ENCODE data around the gene PHACTR1. TPM values are rescaled to one million over a fixed set of nuclear protein-coding genes. Genes with fewer than 3 reads are reported as not detected.

PHACTR1 gene
- total RNA-seq, 4 donors from 2014 or later, result 2.0 to 8.3 (median 4.5) TPM

GRCh38 chr6:13273931-13274706, 557.6 kb downstream of the PHACTR1 start:
- Histone ChIP-seq H3K4me1 (no peaks in the 10 kb centered on the region), H3K36me3 (no peaks in the 10 kb centered on the region), H3K27ac (no peak overlapping the region), H3K27me3 (no peaks in the 10 kb centered on the region), H3K9me3 (no peaks in the 10 kb centered on the region), H3K4me3 (no peak overlapping the region)
- TF ChIP-seq POLR2A (IDR thresholded peaks at IDR 0.05), result no peak
- no peak for TF ChIP-seq CTCF (IDR thresholded peaks at IDR 0.05)
- no peak for DNase-seq
- intact Hi-C loops (cut with DNase I; ENCODE audit: low total_unique reads), result no loop called here

- H3K9me3 ChIP-seq, result no peaks in the 10 kb centered on the region
- no peak overlapping the region for H3K27ac ChIP-seq
- no peaks in the 10 kb centered on the region for H3K36me3 ChIP-seq
- no peak overlapping the region for H3K4me3 ChIP-seq
- intact Hi-C loops (cut with DNase I; ENCODE audit: low total_unique reads), result no loop called here
- TF ChIP-seq CTCF (IDR thresholded peaks at IDR 0.05) (no peak), POLR2A (IDR thresholded peaks at IDR 0.05) (no peak)
- no peaks in the 10 kb centered on the region for H3K4me1 ChIP-seq
- H3K27me3 ChIP-seq, result no peaks in the 10 kb centered on the region
- no peak for DNase-seq
These were observed 558.3 kb downstream of the PHACTR1 start for GRCh38 chr6:13274707-13275434.

- H3K9me3 ChIP-seq, result no peaks in the 10 kb centered on the region
- intact Hi-C loops (cut with DNase I; ENCODE audit: low total_unique reads), result no loop called here
- H3K4me3 ChIP-seq, result no peak overlapping the region
- no peaks in the 10 kb centered on the region for H3K4me1 ChIP-seq
- TF ChIP-seq POLR2A (IDR thresholded peaks at IDR 0.05) (no peak), CTCF (IDR thresholded peaks at IDR 0.05) (no peak)
- no peak for DNase-seq
- no peak overlapping the region for H3K27ac ChIP-seq
- no peaks in the 10 kb centered on the region for H3K27me3 ChIP-seq
- no peaks in the 10 kb centered on the region for H3K36me3 ChIP-seq
These were observed 558.9 kb downstream of the PHACTR1 start for GRCh38 chr6:13275435-13275989.

GRCh38 chr6:13277231-13277630, 560.7 kb downstream of the PHACTR1 start:
- DNase-seq, result no peak
- Histone ChIP-seq H3K27ac (no peak overlapping the region), H3K4me3 (no peak overlapping the region), H3K4me1 (no peaks in the 10 kb centered on the region), H3K36me3 (no peaks in the 10 kb centered on the region), H3K27me3 (no peaks in the 10 kb centered on the region), H3K9me3 (no peaks in the 10 kb centered on the region)
- no peak for TF ChIP-seq POLR2A (IDR thresholded peaks at IDR 0.05)
- no peak for TF ChIP-seq CTCF (IDR thresholded peaks at IDR 0.05)
- intact Hi-C loops (cut with DNase I; ENCODE audit: low total_unique reads), result no loop called here

- Histone ChIP-seq H3K27ac (no peak overlapping the region), H3K36me3 (no peaks in the 10 kb centered on the region), H3K27me3 (no peaks in the 10 kb centered on the region), H3K9me3 (no peaks in the 10 kb centered on the region), H3K4me1 (no peaks in the 10 kb centered on the region), H3K4me3 (no peak overlapping the region)
- intact Hi-C loops (cut with DNase I; ENCODE audit: low total_unique reads), result no loop called here
- TF ChIP-seq POLR2A (IDR thresholded peaks at IDR 0.05) (no peak), CTCF (IDR thresholded peaks at IDR 0.05) (no peak)
- no peak for DNase-seq
These were observed 561.6 kb downstream of the PHACTR1 start for GRCh38 chr6:13278164-13278563.
